Esophagus (tissue), 2 donors: Measurements from ENCODE around the gene TSPAN31. TPM values are rescaled to one million over a fixed set of nuclear protein-coding genes. Genes with fewer than 3 reads are reported as not detected.

Experiments used
- H3K27ac ChIP-seq, 2 donors: one replicate each; pipeline ENCODE4 v1.5.1; 2013; ENCODE audit warnings: low read depth in 2 of 2, mild to moderate bottlenecking in 2 of 2, inconsistent platforms in 1 of 2, low read length in 1 of 2, moderate library complexity in 1 of 2
- H3K27me3 ChIP-seq, 2 donors: one replicate each; pipeline ENCODE4 v1.6.1; 2013; ENCODE audit warnings: low read length in 2 of 2, control low read depth in 1 of 2, mild to moderate bottlenecking in 1 of 2; ENCODE audit not compliant: insufficient read depth in 2 of 2, control insufficient read depth in 1 of 2
- H3K36me3 ChIP-seq, 2 donors: one replicate each; pipeline ENCODE4 v1.6.1; 2013; ENCODE audit warnings: low read length in 1 of 2; ENCODE audit not compliant: control insufficient read depth in 2 of 2, insufficient read depth in 2 of 2
- H3K4me1 ChIP-seq, 2 donors: one replicate each; pipeline ENCODE4 v1.6.1; 2013; ENCODE audit warnings: low read length in 1 of 2; ENCODE audit not compliant: control insufficient read depth in 2 of 2, insufficient read depth in 2 of 2
- H3K4me3 ChIP-seq, 2 donors: one replicate each; pipeline ENCODE4 v1.5.1; 2013; ENCODE audit warnings: low read length in 2 of 2, mild to moderate bottlenecking in 2 of 2, low read depth in 1 of 2, moderate library complexity in 1 of 2
- H3K9me3 ChIP-seq, 2 donors: one replicate each; pipeline ENCODE4 v1.6.1; 2013; ENCODE audit warnings: mild to moderate bottlenecking in 2 of 2, low read depth in 1 of 2, low read length in 1 of 2, moderate library complexity in 1 of 2; ENCODE audit not compliant: control insufficient read depth in 2 of 2, insufficient read depth in 1 of 2
- WGBS, 2 donors: extraction: QIAGEN DNeasy Blood & Tissue Kit; methylation state at CpG; one replicate each; pipeline ENCODE4 v1.1.7; 2013; 5-methylcytosine and 5-hydroxymethylcytosine counted together
- polyA plus RNA-seq, 2 donors: library from polyadenylated mRNA; stranded (reverse); fragments of 200-250 nt; gene quantifications; one replicate each; pipeline ENCODE4 v1.2.3, GENCODE V29; 2013
- donor health status: healthy with polysubstance abuse.
- donor health status: Bipolar disorder and iron deficiency.

TSPAN31 gene
- polyA plus RNA-seq, 2 donors = 16.3 to 19.8 TPM

GRCh38 chr12:57756406-57757341, 11.8 kb downstream of the TSPAN31 start:
- Histone ChIP-seq H3K9me3 (no peaks in the 10 kb centered on the region), H3K27ac (no peak overlapping the region), H3K4me1 (peaks cover 0 to 2% of the 10 kb centered on the region in 2 donors), H3K4me3 (no peak overlapping the region), H3K36me3 (peaks cover 0 to 10% of the 10 kb centered on the region in 2 donors), H3K27me3 (no peaks in the 10 kb centered on the region)
- WGBS, 2 donors = 43 to 53% methylated on average over 22 of the region's 22 CpGs

- Histone ChIP-seq H3K9me3 (no peaks in the 10 kb centered on the region), H3K27ac (no peak overlapping the region), H3K4me1 (peaks cover 0 to 2% of the 10 kb centered on the region in 2 donors), H3K36me3 (peaks cover 0 to 10% of the 10 kb centered on the region in 2 donors), H3K27me3 (no peaks in the 10 kb centered on the region), H3K4me3 (no peak overlapping the region)
- WGBS, 2 donors = 86 to 93% methylated on average over 4 of the region's 4 CpGs
Measured at GRCh38 chr12:57757771-57758170, 12.9 kb downstream of the TSPAN31 start.

GRCh38 chr12:57758552-57759359, 13.9 kb downstream of the TSPAN31 start:
- H3K27me3 ChIP-seq = no peaks in the 10 kb centered on the region
- peaks cover 0 to 10% of the 10 kb centered on the region in 2 donors for H3K36me3 ChIP-seq
- no peaks in the 10 kb centered on the region for H3K9me3 ChIP-seq
- H3K4me3 ChIP-seq = no peak overlapping the region
- peaks cover 0 to 2% of the 10 kb centered on the region in 2 donors for H3K4me1 ChIP-seq
- no peak overlapping the region for H3K27ac ChIP-seq
- WGBS, 2 donors = 90 to 93% methylated on average over 25 of the region's 25 CpGs

GRCh38 chr12:57759360-57759980, 14.6 kb downstream of the TSPAN31 start:
- WGBS, 2 donors = 32 to 35% methylated on average over 3 of the region's 3 CpGs

GRCh38 chr12:57760347-57760982, 15.6 kb downstream of the TSPAN31 start:
- Histone ChIP-seq H3K4me1 (peaks cover 0 to 9% of the 10 kb centered on the region in 2 donors), H3K4me3 (no peak overlapping the region), H3K27ac (no peak overlapping the region), H3K36me3 (peaks cover 0 to 10% of the 10 kb centered on the region in 2 donors), H3K27me3 (no peaks in the 10 kb centered on the region), H3K9me3 (no peaks in the 10 kb centered on the region)
- WGBS, 2 donors = 93 to 96% methylated on average over 3 of the region's 3 CpGs

More at GRCh38 chr12:57759360-57759980, 14.6 kb downstream of the TSPAN31 start:
- Histone ChIP-seq H3K9me3 (no peaks in the 10 kb centered on the region), H3K36me3 (peaks cover 0 to 10% of the 10 kb centered on the region in 2 donors), H3K27me3 (no peaks in the 10 kb centered on the region), H3K27ac (no peak overlapping the region), H3K4me3 (no peak overlapping the region), H3K4me1 (no peaks in the 10 kb centered on the region)

GRCh38 chr12:57761391-57761998, 16.7 kb downstream of the TSPAN31 start:
- Histone ChIP-seq H3K27me3 (no peaks in the 10 kb centered on the region), H3K9me3 (no peaks in the 10 kb centered on the region), H3K4me3 (no peak overlapping the region), H3K27ac (no peak overlapping the region), H3K4me1 (peaks cover 7 to 17% of the 10 kb centered on the region in 2 donors), H3K36me3 (peaks cover 0 to 10% of the 10 kb centered on the region in 2 donors)
- 87 to 92% methylated on average over 4 of the region's 4 CpGs for WGBS, 2 donors

- H3K27ac ChIP-seq = no peak overlapping the region
- H3K36me3 ChIP-seq = peaks cover 0 to 10% of the 10 kb centered on the region in 2 donors
- 90 to 91% methylated on average over 2 of the region's 2 CpGs for WGBS, 2 donors
- H3K4me1 ChIP-seq = peaks cover 13 to 22% of the 10 kb centered on the region in 2 donors
- no peaks in the 10 kb centered on the region for H3K27me3 ChIP-seq
- H3K9me3 ChIP-seq = no peaks in the 10 kb centered on the region
- no peak overlapping the region for H3K4me3 ChIP-seq
Measured at GRCh38 chr12:57762463-57762862, 17.6 kb downstream of the TSPAN31 start.

GRCh38 chr12:57763881-57764661, 19.2 kb downstream of the TSPAN31 start:
- no peak overlapping the region for H3K4me3 ChIP-seq
- peaks cover 13 to 22% of the 10 kb centered on the region in 2 donors for H3K4me1 ChIP-seq
- no peaks in the 10 kb centered on the region for H3K27me3 ChIP-seq
- H3K9me3 ChIP-seq = no peaks in the 10 kb centered on the region
- H3K27ac ChIP-seq = no peak overlapping the region
- WGBS, 2 donors = 77 to 81% methylated on average over 6 of the region's 6 CpGs
- H3K36me3 ChIP-seq = peaks cover 0 to 4% of the 10 kb centered on the region in 2 donors
